Coronary artery (tissue), 2 donors: Measurements from ENCODE around the gene GANAB.

ENCODE experiments used
- DNase-seq: peaks from one replicate; pipeline ENCODE4 v3.0.0-alpha.2; 2017; ENCODE audit warnings: low spot score
- H3K27ac ChIP-seq, 2 donors: fragments of 200-600 bp; sonication (generic); one replicate each; pipeline ENCODE4 v1.5.1; 2016 to 2019
- H3K4me3 ChIP-seq: fragments of 200-600 bp; sonication (generic); 2 replicates; pipeline ENCODE4 v1.5.1; 2016; ENCODE audit warnings: mild to moderate bottlenecking, moderate library complexity
- CTCF ChIP-seq: fragments of 200-600 bp; sonication (generic); IDR thresholded peaks from one replicate; pipeline ENCODE4 v1.5.1; 2019; ENCODE audit warnings: antibody characterized with exemption

The GANAB gene

GRCh38 chr11:62608776-62609175, 37.6 kb downstream of the GANAB start:
- no peak for DNase-seq
- Histone ChIP-seq H3K4me3 (no peak overlapping the region), H3K27ac (no peak overlapping the region)
- TF ChIP-seq CTCF = no peak

- H3K27ac ChIP-seq = no peak overlapping the region
- no peak for DNase-seq
- no peak for TF ChIP-seq CTCF
- no peak overlapping the region for H3K4me3 ChIP-seq
Measured at GRCh38 chr11:62607714-62608113, 38.7 kb downstream of the GANAB start.

- TF ChIP-seq CTCF = no peak
- no peak overlapping the region for H3K4me3 ChIP-seq
- no peak for DNase-seq
- no peak overlapping the region for H3K27ac ChIP-seq
Measured at GRCh38 chr11:62605902-62606301, 40.5 kb downstream of the GANAB start.

GRCh38 chr11:62605467-62605866, 40.9 kb downstream of the GANAB start:
- Histone ChIP-seq H3K4me3 (no peak overlapping the region), H3K27ac (no peak overlapping the region)
- TF ChIP-seq CTCF = no peak
- no peak for DNase-seq

- Histone ChIP-seq H3K4me3 (no peak overlapping the region), H3K27ac (peak overlapping the region in 1 of 2 donors; percentile 28)
- no peak for DNase-seq
- TF ChIP-seq CTCF = no peak
Measured at GRCh38 chr11:62604460-62605120, 41.8 kb downstream of the GANAB start.

- H3K4me3 ChIP-seq = no peak overlapping the region
- DNase-seq = no peak
- H3K27ac ChIP-seq = peak overlapping the region in 1 of 2 donors; percentile 97
- TF ChIP-seq CTCF = no peak
Measured at GRCh38 chr11:62603776-62604299, 42.6 kb downstream of the GANAB start.

GRCh38 chr11:62603072-62603408, 43.4 kb downstream of the GANAB start:
- TF ChIP-seq CTCF = no peak
- DNase-seq = no peak
- Histone ChIP-seq H3K4me3 (peak overlapping the region; percentile 90), H3K27ac (peak overlapping the region; percentile 87 to 97)
